GM04503 (cell line): ENCODE measurements around the gene PSMF1.

Source experiments
- DNase-seq: peaks from one replicate; pipeline ENCODE4 v3.0.0-alpha.2; 2012; ENCODE audit warnings: low read depth

The PSMF1 gene

DNA sequence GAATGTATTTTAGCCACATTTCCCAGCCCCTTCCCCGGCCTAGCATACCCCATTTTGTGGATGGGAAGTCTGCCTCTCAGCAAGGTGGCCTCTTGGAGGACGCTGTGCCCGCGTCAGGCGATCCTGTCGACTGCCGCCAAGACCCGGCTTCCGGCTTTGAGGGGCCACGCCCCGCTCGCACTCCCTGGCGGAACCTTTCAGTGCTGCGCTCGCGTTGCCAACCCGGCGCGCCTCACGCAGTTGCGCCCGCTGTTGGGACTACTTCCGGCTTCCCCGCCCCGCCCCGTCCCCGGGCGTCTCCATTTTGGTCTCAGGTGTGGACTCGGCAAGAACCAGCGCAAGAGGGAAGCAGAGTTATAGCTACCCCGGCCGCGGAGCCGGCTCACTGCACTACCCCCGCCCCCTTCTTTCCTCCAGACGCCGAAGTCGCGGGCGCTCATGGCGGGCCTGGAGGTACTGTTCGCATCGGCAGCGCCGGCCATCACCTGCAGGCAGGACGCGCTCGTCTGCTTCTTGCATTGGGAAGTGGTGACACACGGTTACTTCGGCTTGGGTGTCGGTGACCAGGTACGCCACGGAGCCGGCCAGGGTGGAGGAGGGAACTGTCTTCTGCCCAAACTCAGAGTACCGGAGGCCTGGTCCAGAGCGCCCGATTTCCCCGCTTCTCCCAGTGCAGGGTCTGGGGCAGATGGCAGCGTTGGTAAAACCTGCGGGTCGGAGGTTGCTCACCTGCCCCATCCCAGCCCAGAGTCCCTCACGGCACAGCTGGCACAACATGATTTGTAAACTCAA is at the start of gene PSMF1:
TSS of gene PSMF1 (plus strand) at position 267 of the 792 bp plus-strand sequence. CDS start at position 439, 172 bp downstream.
- DNase-seq = peak; percentile 40

DNA sequence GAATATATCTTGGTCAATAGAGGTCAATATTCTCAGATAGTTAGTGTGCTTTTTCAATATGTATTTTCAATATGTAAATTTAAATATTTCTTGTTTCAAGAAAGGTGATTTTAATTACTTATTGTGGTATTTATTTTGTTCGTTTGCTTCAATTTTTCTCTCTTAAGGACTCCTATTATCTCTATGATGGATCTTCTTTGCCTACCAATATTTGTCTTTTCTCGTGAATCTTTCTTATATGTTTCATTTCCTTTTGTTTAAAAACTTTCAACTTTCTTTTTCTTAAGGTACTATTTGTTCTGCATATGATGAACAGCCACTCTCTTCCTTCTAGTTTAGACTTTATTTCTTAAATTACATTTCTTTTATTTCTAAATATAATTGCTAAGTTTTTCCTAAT is 46.1 kb upstream of the PSMF1 start:
- no peak for DNase-seq

GRCh38 chr20:1075616-1076015 is 42.8 kb upstream of the PSMF1 start:
- no peak for DNase-seq

GRCh38 chr20:1081891-1082290 is 36.5 kb upstream of the PSMF1 start:
- no peak for DNase-seq

DNA sequence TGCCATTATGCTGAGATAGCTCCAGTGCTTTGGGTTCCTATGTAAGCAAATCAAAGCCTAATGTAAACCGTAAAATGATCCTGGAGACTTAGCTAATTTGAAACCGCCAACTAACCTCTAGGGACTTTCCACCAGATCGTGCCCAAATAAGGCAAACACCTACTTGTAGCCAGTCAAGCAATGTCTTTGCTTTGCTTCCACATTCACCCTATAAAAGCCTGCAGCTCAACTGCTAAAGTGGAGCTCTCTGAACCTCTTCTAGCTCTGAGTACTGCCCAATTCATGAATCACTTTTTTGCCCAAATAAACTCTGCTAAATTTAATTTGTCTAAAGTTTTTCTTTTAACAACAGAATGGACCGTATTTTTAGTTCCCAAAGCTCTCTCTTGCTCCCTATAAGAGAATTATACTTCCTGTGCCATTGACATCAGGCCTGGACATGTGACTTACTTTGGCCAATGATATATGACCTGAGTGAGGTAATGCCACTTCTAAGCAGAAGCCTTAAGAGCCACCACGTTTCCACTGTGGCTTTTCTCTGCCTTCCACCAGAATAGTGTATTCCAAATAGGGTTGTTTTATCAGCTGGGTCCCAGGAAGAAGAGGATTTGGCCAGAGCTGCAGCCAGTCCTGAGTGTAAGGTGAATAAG is 34.8 kb upstream of the PSMF1 start:
- DNase-seq = no peak

DNA sequence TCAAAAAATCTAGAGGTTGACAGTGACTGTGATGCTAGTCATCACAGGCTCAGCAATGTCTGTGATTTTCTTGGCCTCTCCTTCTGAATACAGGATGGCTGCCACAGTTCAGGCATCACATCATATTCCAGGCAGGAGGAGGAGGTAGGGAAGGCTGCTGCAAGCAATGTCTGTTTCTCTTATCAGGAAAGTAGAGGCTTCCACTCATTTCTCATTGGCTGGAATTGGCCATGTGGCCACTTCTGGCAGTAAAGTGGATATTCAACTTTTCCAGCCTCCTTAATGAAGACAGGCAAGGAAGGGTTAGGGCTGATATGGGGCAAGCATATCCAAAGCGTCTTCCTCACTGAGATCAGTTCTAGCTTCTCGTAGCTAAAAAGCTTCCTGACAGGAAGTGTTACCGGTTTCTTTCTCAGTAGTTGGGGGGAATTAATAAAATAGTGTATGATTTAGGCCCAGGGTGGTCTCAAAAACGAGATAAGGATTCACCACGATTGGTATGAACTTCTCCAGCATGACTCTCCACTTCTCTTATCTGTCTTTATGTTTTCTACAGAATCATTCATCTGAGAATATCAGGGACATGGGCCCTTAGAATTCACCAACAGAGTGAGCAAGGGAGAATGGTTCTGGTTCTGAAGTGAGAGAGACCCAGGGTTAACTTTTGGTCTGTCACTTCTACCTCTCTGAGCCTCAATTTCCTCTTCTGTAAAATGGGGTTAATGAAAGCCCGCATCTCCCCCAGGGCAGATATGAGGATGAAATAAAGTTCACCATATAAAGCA is 32.7 kb upstream of the PSMF1 start:
- DNase-seq = no peak

- DNase-seq = no peak
Observed at GRCh38 chr20:1086277-1087213, 31.9 kb upstream of the PSMF1 start.

- DNase-seq = no peak
Observed at GRCh38 chr20:1087311-1087905, 31.0 kb upstream of the PSMF1 start.

DNA sequence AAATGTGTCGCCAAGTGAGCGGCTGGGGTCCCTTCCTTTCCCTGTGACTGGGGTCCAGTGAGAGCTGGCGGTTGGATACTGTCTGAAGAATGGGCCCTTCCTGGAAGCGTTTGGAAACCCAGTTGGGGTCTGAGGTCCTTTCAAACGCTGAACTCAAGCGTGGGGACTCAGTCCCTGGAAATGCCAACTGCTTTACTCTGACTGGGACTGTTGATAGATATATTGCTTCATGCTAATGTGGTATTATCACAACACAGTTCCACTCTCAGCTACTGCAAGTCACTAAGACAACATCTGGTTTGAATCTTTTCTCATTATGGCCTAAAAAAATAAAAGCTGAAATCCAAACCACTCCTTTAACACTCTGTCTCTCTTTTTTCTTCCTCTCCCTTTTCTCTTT is 23.7 kb upstream of the PSMF1 start:
- peak; percentile 67 for DNase-seq

DNA sequence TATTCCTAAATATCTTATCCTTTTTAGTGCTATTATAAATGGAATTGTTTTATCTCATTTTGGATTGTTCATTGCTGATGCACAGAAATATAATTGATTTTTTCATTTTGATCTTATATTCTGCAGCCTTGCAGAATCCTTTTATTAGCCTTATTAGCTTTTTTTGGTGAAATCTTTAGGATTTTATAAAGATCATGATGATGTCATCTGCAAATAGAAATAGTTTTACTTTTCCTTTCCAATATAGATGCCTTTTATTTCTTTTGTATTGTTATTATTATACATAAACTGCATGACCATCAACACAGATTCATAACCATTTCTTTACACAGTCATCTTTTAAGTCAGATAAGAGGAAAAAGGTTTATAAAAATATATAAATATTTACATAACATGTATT is 16.9 kb upstream of the PSMF1 start:
- DNase-seq = no peak

DNA sequence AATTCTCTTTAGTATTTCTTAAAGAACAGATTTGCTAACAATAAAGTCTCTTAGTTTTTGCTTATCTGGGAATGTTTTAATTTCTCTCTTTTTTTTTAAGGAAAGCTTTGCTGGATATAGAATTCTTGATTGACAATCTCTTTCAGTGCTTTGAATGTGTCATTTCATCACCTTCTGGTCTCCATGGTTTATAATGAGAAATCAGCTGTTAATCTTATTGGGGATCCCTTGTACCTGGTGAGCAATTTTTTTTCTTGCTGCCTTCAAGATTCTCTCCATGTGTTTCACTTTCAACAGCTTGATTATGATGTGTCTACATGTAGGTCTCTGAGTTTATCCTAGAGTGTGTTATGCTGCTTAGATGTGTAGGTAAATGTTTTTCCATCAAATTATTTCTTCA is 16.4 kb upstream of the PSMF1 start:
- no peak for DNase-seq

DNA sequence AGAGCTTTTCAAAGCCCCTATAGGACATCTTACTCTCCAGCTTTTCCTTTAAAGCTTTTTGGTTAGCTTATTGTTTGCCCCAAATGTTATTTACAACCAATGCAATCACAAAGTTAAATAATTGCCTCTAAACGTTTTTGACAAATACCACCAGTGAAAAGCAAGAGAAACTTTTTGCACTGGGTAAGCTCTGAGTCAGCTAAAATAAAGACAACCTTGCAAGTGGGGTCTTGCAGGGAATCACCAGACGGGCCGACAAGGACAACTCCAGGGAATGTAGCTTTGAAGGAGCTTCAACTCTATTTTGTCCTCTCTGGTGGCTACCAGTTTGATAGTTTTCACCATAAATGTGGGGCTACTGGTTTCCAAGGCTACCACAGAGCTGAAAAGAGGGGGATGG is 14.7 kb upstream of the PSMF1 start:
- no peak for DNase-seq

- DNase-seq = no peak
Observed at GRCh38 chr20:1105599-1106194, 12.7 kb upstream of the PSMF1 start.

GRCh38 chr20:1107176-1107575 is 11.2 kb upstream of the PSMF1 start:
- DNase-seq = no peak

GRCh38 chr20:1108437-1108920 is 9.9 kb upstream of the PSMF1 start:
- no peak for DNase-seq

DNA sequence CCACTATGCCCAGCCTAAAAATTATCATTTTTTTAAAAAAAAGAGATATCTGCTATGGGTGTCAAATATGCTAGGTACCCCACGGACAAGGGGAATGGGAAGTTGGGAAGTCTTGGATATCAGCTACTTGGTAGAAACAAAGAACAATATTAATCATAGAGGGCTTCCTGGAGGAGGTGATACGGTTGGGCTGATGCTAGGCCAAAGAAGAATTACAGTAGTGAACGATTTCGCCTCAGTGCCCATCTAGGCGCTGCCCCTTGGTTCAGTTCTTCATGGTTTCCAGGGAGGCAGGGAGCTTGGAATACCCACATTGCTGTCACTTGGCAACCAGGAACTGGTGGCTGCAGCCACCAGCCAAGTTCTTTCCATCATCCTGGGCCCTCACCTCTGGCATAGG is 5.5 kb upstream of the PSMF1 start:
- DNase-seq = no peak

DNA sequence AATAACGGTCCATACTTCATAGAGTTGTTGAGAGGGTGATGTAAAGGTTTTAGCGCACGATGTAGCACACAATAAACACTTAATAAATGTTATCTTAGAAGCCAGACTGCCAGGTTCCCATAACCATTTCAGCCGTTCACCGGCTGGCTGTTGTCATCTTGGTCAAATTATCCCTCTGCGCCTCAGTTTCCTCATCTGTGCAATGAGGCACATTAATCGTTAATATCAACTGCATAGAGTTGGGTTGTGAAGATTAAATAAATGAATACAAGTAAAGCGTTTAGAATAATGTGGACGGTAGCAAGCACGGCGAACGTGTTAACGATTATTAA is 432 bp upstream of the PSMF1 start:
- no peak for DNase-seq

- DNase-seq = no peak
Observed at GRCh38 chr20:1119128-1119505, 715 bp downstream of the PSMF1 start.

DNA sequence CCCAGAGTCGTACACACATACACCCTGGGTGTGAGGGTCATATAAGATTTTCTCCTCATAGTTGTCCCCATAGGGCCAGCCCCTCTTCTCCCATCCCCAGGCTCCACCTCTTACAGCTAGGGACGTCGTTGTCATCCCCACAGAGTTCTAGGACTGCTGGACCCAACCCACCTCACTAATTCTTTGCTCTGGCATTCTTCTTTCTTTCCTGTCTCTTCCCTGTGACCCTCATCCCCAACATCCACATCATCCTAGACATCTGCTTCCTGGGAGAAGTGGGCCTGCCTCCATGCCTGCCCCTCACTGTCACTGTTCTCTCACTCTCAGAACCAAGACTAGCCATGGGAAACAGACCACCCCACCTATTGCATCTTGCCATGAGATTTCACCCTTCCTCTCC is 1.1 kb downstream of the PSMF1 start:
- DNase-seq = no peak

- DNase-seq = no peak
Observed at GRCh38 chr20:1121429-1121828, 3.0 kb downstream of the PSMF1 start.
